Trophoblast cell (in vitro differentiated cells and primary cell): ENCODE data around the gene PLS3.

ENCODE experiments used
- DNase-seq, 2 donors: peaks; one replicate each; pipeline ENCODE4 v3.0.0-alpha.2; 2016
- H2AFZ ChIP-seq: 2 replicates; pipeline ENCODE4 v1.6.1; 2013; ENCODE audit warnings: low read length, moderate library complexity, mild to moderate bottlenecking; ENCODE audit not compliant: insufficient read depth, poor library complexity
- H2AK5ac ChIP-seq: 2 replicates; pipeline ENCODE4 v1.6.1; 2013; ENCODE audit warnings: mild to moderate bottlenecking, low read length
- H2BK120ac ChIP-seq: 2 replicates; pipeline ENCODE4 v1.6.1; 2013; ENCODE audit warnings: low read length, mild to moderate bottlenecking, moderate library complexity; ENCODE audit not compliant: insufficient read depth, poor library complexity
- H2BK12ac ChIP-seq: 2 replicates; pipeline ENCODE4 v1.6.1; 2013; ENCODE audit warnings: mild to moderate bottlenecking, low read length, moderate library complexity
- H2BK5ac ChIP-seq: 2 replicates; pipeline ENCODE4 v1.6.1; 2013; ENCODE audit warnings: low read length, low read depth, moderate library complexity, mild to moderate bottlenecking; ENCODE audit not compliant: poor library complexity
- H3K14ac ChIP-seq: 2 replicates; pipeline ENCODE4 v1.6.1; 2013; ENCODE audit warnings: mild to moderate bottlenecking, low read length
- H3K18ac ChIP-seq: 2 replicates; pipeline ENCODE4 v1.6.1; 2013; ENCODE audit warnings: mild to moderate bottlenecking, low read length
- H3K23ac ChIP-seq: 2 replicates; pipeline ENCODE4 v1.6.1; 2013; ENCODE audit warnings: low read length
- H3K27ac ChIP-seq: 2 replicates; pipeline ENCODE4 v1.5.1; 2013; ENCODE audit warnings: low read depth, mild to moderate bottlenecking, inconsistent platforms, low read length, moderate library complexity
- H3K27me3 ChIP-seq: 2 replicates; pipeline ENCODE4 v1.6.1; 2013; ENCODE audit warnings: inconsistent platforms, mild to moderate bottlenecking, low read length, moderate library complexity; ENCODE audit not compliant: insufficient read depth
- H3K36me3 ChIP-seq, 2 experiments: 1 replicate in 1 of 2; 2 replicates in 1 of 2; pipeline ENCODE4 v1.6.1; 2013; ENCODE audit warnings: low read length in 2 of 2, mild to moderate bottlenecking in 2 of 2, moderate library complexity in 1 of 2; ENCODE audit not compliant: insufficient read depth in 2 of 2, control insufficient read depth in 1 of 2
- H3K4ac ChIP-seq: 2 replicates; pipeline ENCODE4 v1.6.1; 2013; ENCODE audit warnings: low read depth, mild to moderate bottlenecking, low read length, moderate library complexity
- H3K4me1 ChIP-seq, 2 experiments: 1 replicate in 1 of 2; 2 replicates in 1 of 2; pipeline ENCODE4 v1.6.1; 2013; ENCODE audit warnings: low read length in 2 of 2, mild to moderate bottlenecking in 2 of 2, moderate library complexity in 1 of 2; ENCODE audit not compliant: insufficient read depth in 2 of 2, control insufficient read depth in 1 of 2
- H3K4me2 ChIP-seq: 2 replicates; pipeline ENCODE4 v1.6.1; 2013; ENCODE audit warnings: inconsistent platforms, mild to moderate bottlenecking, low read length, moderate library complexity
- H3K4me3 ChIP-seq: 2 replicates; pipeline ENCODE4 v1.5.1; 2013; ENCODE audit warnings: mild to moderate bottlenecking, low read depth, low read length, inconsistent platforms
- H3K79me1 ChIP-seq: one replicate; pipeline ENCODE4 v1.6.1; 2013; ENCODE audit warnings: low read length
- H3K79me2 ChIP-seq: 2 replicates; pipeline ENCODE4 v1.6.1; 2013; ENCODE audit warnings: low read length, mild to moderate bottlenecking; ENCODE audit not compliant: control insufficient read depth, insufficient read depth, poor library complexity
- H3K9ac ChIP-seq: 2 replicates; pipeline ENCODE4 v1.6.1; 2013; ENCODE audit warnings: mild to moderate bottlenecking, low read length
- H3K9me3 ChIP-seq: 2 replicates; pipeline ENCODE4 v1.6.1; 2013; ENCODE audit warnings: low read depth, mild to moderate bottlenecking, control low read depth, inconsistent platforms, low read length; ENCODE audit not compliant: insufficient read depth
- H4K12ac ChIP-seq: 2 replicates; pipeline ENCODE4 v1.6.1; 2013; ENCODE audit warnings: low read depth, mild to moderate bottlenecking, low read length, moderate library complexity
- H4K8ac ChIP-seq: 2 replicates; pipeline ENCODE4 v1.6.1; 2013; ENCODE audit warnings: low read depth, mild to moderate bottlenecking, low read length, moderate library complexity
- H4K91ac ChIP-seq: one replicate; pipeline ENCODE4 v1.6.1; 2013; ENCODE audit warnings: low read depth, mild to moderate bottlenecking, low read length, moderate library complexity
- WGBS: extraction: QIAGEN DNeasy Blood & Tissue Kit; methylation state at CpG from one replicate; pipeline ENCODE4 v1.1.7; 2013; ENCODE audit warnings: missing lambda C conversion rate; ENCODE audit not compliant: insufficient read length, insufficient coverage; ENCODE audit errors: extremely low coverage; 5-methylcytosine and 5-hydroxymethylcytosine counted together

Gene PLS3

GRCh38 chrX:115595049-115595448 lies 34.1 kb downstream of the PLS3 start:
- no peak overlapping the region for H3K18ac ChIP-seq
- H3K14ac ChIP-seq, result no peak overlapping the region
- H2BK12ac ChIP-seq, result no peak overlapping the region
- no peak overlapping the region for H4K91ac ChIP-seq
- peaks cover 0 to 3% of the 10 kb centered on the region in 2 experiments for H3K36me3 ChIP-seq
- H3K4ac ChIP-seq, result no peak overlapping the region
- no peak overlapping the region for H2BK120ac ChIP-seq
- DNase-seq, result no peak
- no peak overlapping the region for H3K4me2 ChIP-seq
- H3K79me2 ChIP-seq, result no peaks in the 10 kb centered on the region
- no peak overlapping the region for H3K4me3 ChIP-seq
- H2AK5ac ChIP-seq, result no peak overlapping the region
- no peak overlapping the region for H3K9ac ChIP-seq
- no peak overlapping the region for H3K23ac ChIP-seq
- no peaks in the 10 kb centered on the region for H3K9me3 ChIP-seq
- H4K12ac ChIP-seq, result no peak overlapping the region
- H3K79me1 ChIP-seq, result no peaks in the 10 kb centered on the region
- H3K4me1 ChIP-seq, result no peaks in the 10 kb centered on the region
- H3K27ac ChIP-seq, result no peak overlapping the region
- no peak overlapping the region for H2BK5ac ChIP-seq
- no peaks in the 10 kb centered on the region for H3K27me3 ChIP-seq
- WGBS, result no CpG with 5 or more reads among the region's 2 CpGs
- H4K8ac ChIP-seq, result no peak overlapping the region
- no peak overlapping the region for H2AFZ ChIP-seq

- Histone ChIP-seq H2BK5ac (no peak overlapping the region), H3K36me3 (peaks cover 0 to 3% of the 10 kb centered on the region in 2 experiments), H3K9me3 (no peaks in the 10 kb centered on the region), H3K14ac (no peak overlapping the region), H3K4me2 (no peak overlapping the region), H3K23ac (no peak overlapping the region), H3K18ac (no peak overlapping the region), H3K4me1 (no peaks in the 10 kb centered on the region), H4K12ac (no peak overlapping the region), H3K27me3 (no peaks in the 10 kb centered on the region), H3K9ac (no peak overlapping the region), H4K8ac (no peak overlapping the region), H2BK120ac (no peak overlapping the region), H2BK12ac (no peak overlapping the region), H3K79me2 (no peaks in the 10 kb centered on the region), H3K27ac (no peak overlapping the region), H2AFZ (no peak overlapping the region), H3K79me1 (no peaks in the 10 kb centered on the region), H3K4me3 (no peak overlapping the region), H2AK5ac (no peak overlapping the region), H3K4ac (no peak overlapping the region), H4K91ac (no peak overlapping the region)
- DNase-seq, result no peak
- no CpG with 5 or more reads among the region's 1 CpG for WGBS
Observed at GRCh38 chrX:115598556-115598955, 37.6 kb downstream of the PLS3 start.

GRCh38 chrX:115602308-115602707 lies 41.3 kb downstream of the PLS3 start:
- no peaks in the 10 kb centered on the region for H3K36me3 ChIP-seq
- H3K27me3 ChIP-seq, result no peaks in the 10 kb centered on the region
- H3K79me2 ChIP-seq, result no peaks in the 10 kb centered on the region
- H2AK5ac ChIP-seq, result no peak overlapping the region
- no peak overlapping the region for H3K14ac ChIP-seq
- no peak overlapping the region for H2BK120ac ChIP-seq
- no peaks in the 10 kb centered on the region for H3K9me3 ChIP-seq
- no peak overlapping the region for H3K4me2 ChIP-seq
- no peaks in the 10 kb centered on the region for H3K79me1 ChIP-seq
- H2BK5ac ChIP-seq, result no peak overlapping the region
- no peak overlapping the region for H4K12ac ChIP-seq
- H3K9ac ChIP-seq, result no peak overlapping the region
- no peak overlapping the region for H3K4me3 ChIP-seq
- H3K4ac ChIP-seq, result peak overlapping the region; percentile 62
- no peak overlapping the region for H2BK12ac ChIP-seq
- H3K4me1 ChIP-seq, result no peaks in the 10 kb centered on the region
- no peak overlapping the region for H3K23ac ChIP-seq
- no peak overlapping the region for H4K91ac ChIP-seq
- no peak overlapping the region for H4K8ac ChIP-seq
- H3K18ac ChIP-seq, result no peak overlapping the region
- DNase-seq, result no peak
- H2AFZ ChIP-seq, result no peak overlapping the region
- no peak overlapping the region for H3K27ac ChIP-seq

GRCh38 chrX:115602729-115603389 lies 41.9 kb downstream of the PLS3 start:
- no peak overlapping the region for H2BK120ac ChIP-seq
- no peak overlapping the region for H3K18ac ChIP-seq
- no peaks in the 10 kb centered on the region for H3K79me1 ChIP-seq
- H3K27me3 ChIP-seq, result no peaks in the 10 kb centered on the region
- no peak overlapping the region for H2AFZ ChIP-seq
- H3K9me3 ChIP-seq, result no peaks in the 10 kb centered on the region
- no peak overlapping the region for H4K12ac ChIP-seq
- no peak overlapping the region for H3K4ac ChIP-seq
- H3K4me3 ChIP-seq, result no peak overlapping the region
- no peaks in the 10 kb centered on the region for H3K79me2 ChIP-seq
- no peak overlapping the region for H3K9ac ChIP-seq
- no CpG with 5 or more reads among the region's 4 CpGs for WGBS
- no peaks in the 10 kb centered on the region for H3K4me1 ChIP-seq
- no peak for DNase-seq
- no peak overlapping the region for H2AK5ac ChIP-seq
- no peak overlapping the region for H2BK5ac ChIP-seq
- H2BK12ac ChIP-seq, result no peak overlapping the region
- no peak overlapping the region for H3K23ac ChIP-seq
- H3K27ac ChIP-seq, result no peak overlapping the region
- no peak overlapping the region for H3K14ac ChIP-seq
- H4K91ac ChIP-seq, result no peak overlapping the region
- no peak overlapping the region for H4K8ac ChIP-seq
- no peak overlapping the region for H3K4me2 ChIP-seq
- no peaks in the 10 kb centered on the region for H3K36me3 ChIP-seq
